ENCODE results near the gene HYOU1. TPM values are rescaled to one million over a fixed set of nuclear protein-coding genes. Genes with fewer than 3 reads are reported as not detected.
A peak's percentile ranks its signal among the peaks of the same experiment; 100 is the strongest.

The HYOU1 gene
- total RNA-seq, 1 donor from 2014 or later: 122 TPM

- no peaks in the 10 kb centered on the region for H3K9me3 Mint-ChIP-seq
- peak within 1 kb of the TSS; percentile 91 for H3K27ac Mint-ChIP-seq
- H3K27me3 Mint-ChIP-seq: no peaks in the 10 kb centered on the region
- intact Hi-C loops (cut with micrococcal nuclease): loop anchor here (1.0 to 10.0 kb wide), 7 partner anchors 20 to 425 kb away; partner anchors contain the start of genes ARCN1, C2CD2L, HYOU1 and MCAM
- TF ChIP-seq CTCF (IDR thresholded peaks at IDR 0.05): no peak
- peak within 1 kb of the TSS; percentile 95 for H3K4me3 Mint-ChIP-seq
- peaks cover 41% of the 10 kb centered on the region for H3K36me3 Mint-ChIP-seq (ENCODE audit: low read depth)
- ChIA-PET CTCF (no interaction called here), POLR2A (interaction anchor here (0.5 to 2.6 kb wide), 17 partner anchors 8 to 428 kb away, joined by 3 to 33 read pairs (median 4); partner anchors contain the start of genes C2CD2L, DDX6, HINFP and HMBS)
- peaks cover 32% of the 10 kb centered on the region for H3K4me1 Mint-ChIP-seq
- DNase-seq (peak; percentile 91), ATAC-seq (ENCODE audit: low read depth) (peak; percentile 95)
Observed at GRCh38 chr11:118997627-118998387, 59.2 kb downstream of the HYOU1 start, which contains the start of gene CENATAC. Gene CENATAC (plus strand): TSS chr11:118998138. CDS start chr11:118998198, 60 bp downstream.

- DNase-seq (no peak), ATAC-seq (ENCODE audit: low read depth) (peak; percentile 14)
- TF ChIP-seq CTCF (IDR thresholded peaks at IDR 0.05): no peak
- intact Hi-C loops (cut with micrococcal nuclease): loop anchor here (5.0 to 10.0 kb wide), 2 partner anchors 58 to 320 kb away; partner anchors contain the start of genes HYOU1 and MCAM
- ChIA-PET POLR2A (interaction anchor here (0.5 to 2.6 kb wide), 18 partner anchors 8 to 427 kb away, joined by 3 to 33 read pairs (median 4); partner anchors contain the start of genes C2CD2L, DDX6, HINFP and HMBS), CTCF (no interaction called here)
- Mint-ChIP-seq H3K9me3 (no peaks in the 10 kb centered on the region), H3K27ac (peak overlapping the region; percentile 91), H3K27me3 (no peaks in the 10 kb centered on the region), H3K36me3 (ENCODE audit: low read depth) (peaks cover 33% of the 10 kb centered on the region), H3K4me3 (peak overlapping the region; percentile 95), H3K4me1 (peaks cover 32% of the 10 kb centered on the region)
Observed at GRCh38 chr11:118996926-118997626, 59.9 kb downstream of the HYOU1 start.

Other genes starting within 250 kb of the HYOU1 start
- gene CXCR5, start 173.3 kb downstream of the HYOU1 start, total RNA-seq: 198 and 199 TPM in 2 replicates
- gene BCL9L, start 131.3 kb downstream of the HYOU1 start, total RNA-seq: 20.4 and 21.9 TPM in 2 replicates
- gene UPK2, start 100.9 kb downstream of the HYOU1 start, total RNA-seq: 0.27 TPM in 1 of 2 replicates, not detected in the other
- not detected in 2 replicates for gene FOXR1, start 85.4 kb downstream of the HYOU1 start, total RNA-seq
- gene CENATAC, start 59.1 kb downstream of the HYOU1 start, total RNA-seq: 66.4 and 85.7 TPM in 2 replicates
- 2,191 and 2,534 TPM in 2 replicates for gene RPS25, start 38.9 kb downstream of the HYOU1 start, total RNA-seq
- gene TRAPPC4, start 38.4 kb downstream of the HYOU1 start, total RNA-seq: 56.8 and 60.1 TPM in 2 replicates
- 12.0 and 12.1 TPM in 2 replicates for gene SLC37A4, start 26.3 kb downstream of the HYOU1 start, total RNA-seq
- gene VPS11, start 10.6 kb upstream of the HYOU1 start, total RNA-seq: 49.6 and 53.6 TPM in 2 replicates
- gene HMBS, start 27.7 kb upstream of the HYOU1 start, total RNA-seq: 17.5 and 26.9 TPM in 2 replicates
- gene DPAGT1, start 44.6 kb upstream of the HYOU1 start, total RNA-seq: 31.0 and 33.1 TPM in 2 replicates
- 6.5 and 6.7 TPM in 2 replicates for gene C2CD2L, start 50.1 kb upstream of the HYOU1 start, total RNA-seq
- gene HINFP, start 64.4 kb upstream of the HYOU1 start, total RNA-seq: 47.8 and 62.6 TPM in 2 replicates
- gene ABCG4, start 91.8 kb upstream of the HYOU1 start, total RNA-seq: not detected in 2 replicates
- 9.8 TPM in 2 replicates for gene NLRX1, start 111.5 kb upstream of the HYOU1 start, total RNA-seq
- gene NHERF4, start 128.3 kb upstream of the HYOU1 start, total RNA-seq: 0.13 and 0.27 TPM in 2 replicates
- 26.2 and 27.8 TPM in 2 replicates for gene CBL, start 149.1 kb upstream of the HYOU1 start, total RNA-seq